ENCODE measurements around the gene ARPC5L. TPM values are rescaled to one million over a fixed set of nuclear protein-coding genes. Genes with fewer than 3 reads are reported as not detected.
A peak's percentile ranks its signal among the peaks of the same experiment; 100 is the strongest.

Gene ARPC5L
- total and polyA plus RNA-seq, 10 donors: 33.6 to 75.3 (median 48.3) TPM

DNA sequence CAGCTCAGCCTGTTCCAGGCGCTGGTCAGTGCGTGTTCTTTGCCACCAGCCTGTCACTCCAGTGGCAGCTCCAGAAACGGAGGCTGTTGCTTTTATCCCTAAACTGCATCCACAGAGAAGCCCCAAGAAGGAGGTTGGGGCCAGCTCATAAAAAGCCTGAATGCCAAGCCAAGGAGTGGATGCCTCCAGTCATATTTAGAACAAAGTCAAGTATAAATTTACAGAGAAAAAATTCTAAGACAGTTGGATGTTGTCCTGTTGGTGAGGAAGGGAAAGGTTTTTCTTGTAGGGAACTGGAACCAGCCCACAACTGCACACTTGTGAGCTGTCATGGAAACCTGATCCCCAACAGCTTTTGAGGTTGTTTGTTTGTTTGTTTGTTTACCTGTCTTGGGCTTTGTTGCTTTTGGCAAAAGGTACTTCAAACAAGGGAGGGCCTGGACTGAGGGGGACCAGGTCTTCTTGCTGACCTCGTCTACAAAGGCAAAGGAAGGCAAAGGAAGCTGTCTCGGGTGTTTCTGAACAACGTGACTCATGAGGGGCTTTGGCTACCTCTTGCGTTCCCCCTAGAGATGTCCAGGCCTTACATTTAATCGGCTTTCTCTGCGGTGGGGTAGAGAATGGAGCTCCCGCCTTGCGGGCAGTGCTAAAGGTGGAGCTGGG is 48.3 kb upstream of the ARPC5L start:
- 80 to 92% (median 87%) methylated on average over 11 of the region's 11 CpGs for WGBS, 5 donors
- Histone ChIP-seq H3K27me3 (replicated peaks in 1 of 7) (no peaks in the 10 kb centered on the region), H3K36me3 (peaks cover 0 to 26% (median 0%) of the 10 kb centered on the region in 6 donors), H3K4me1 (peaks cover 0 to 35% (median 5%) of the 10 kb centered on the region in 6 donors), H3K9me3 (no peaks in the 10 kb centered on the region), H3K4me3 (no peak overlapping the region), H3K27ac (no peak overlapping the region)
- intact Hi-C loops (cut with DNase I; ENCODE audit: low total_unique reads): no loop called here
- TF ChIP-seq POLR2A (IDR thresholded peaks at IDR 0.05): no peak
- TF ChIP-seq, protein P1, sequence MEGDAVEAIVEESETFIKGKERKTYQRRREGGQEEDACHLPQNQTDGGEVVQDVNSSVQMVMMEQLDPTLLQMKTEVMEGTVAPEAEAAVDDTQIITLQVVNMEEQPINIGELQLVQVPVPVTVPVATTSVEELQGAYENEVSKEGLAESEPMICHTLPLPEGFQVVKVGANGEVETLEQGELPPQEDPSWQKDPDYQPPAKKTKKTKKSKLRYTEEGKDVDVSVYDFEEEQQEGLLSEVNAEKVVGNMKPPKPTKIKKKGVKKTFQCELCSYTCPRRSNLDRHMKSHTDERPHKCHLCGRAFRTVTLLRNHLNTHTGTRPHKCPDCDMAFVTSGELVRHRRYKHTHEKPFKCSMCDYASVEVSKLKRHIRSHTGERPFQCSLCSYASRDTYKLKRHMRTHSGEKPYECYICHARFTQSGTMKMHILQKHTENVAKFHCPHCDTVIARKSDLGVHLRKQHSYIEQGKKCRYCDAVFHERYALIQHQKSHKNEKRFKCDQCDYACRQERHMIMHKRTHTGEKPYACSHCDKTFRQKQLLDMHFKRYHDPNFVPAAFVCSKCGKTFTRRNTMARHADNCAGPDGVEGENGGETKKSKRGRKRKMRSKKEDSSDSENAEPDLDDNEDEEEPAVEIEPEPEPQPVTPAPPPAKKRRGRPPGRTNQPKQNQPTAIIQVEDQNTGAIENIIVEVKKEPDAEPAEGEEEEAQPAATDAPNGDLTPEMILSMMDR (IDR thresholded peaks at IDR 0.05 in 8 of 11, conservative IDR thresholded peaks at IDR 0.05 in 3 of 11): no peak
- TF ChIP-seq POLR2AphosphoS5 (IDR thresholded peaks at IDR 0.05): no peak
- no peak for DNase-seq

DNA sequence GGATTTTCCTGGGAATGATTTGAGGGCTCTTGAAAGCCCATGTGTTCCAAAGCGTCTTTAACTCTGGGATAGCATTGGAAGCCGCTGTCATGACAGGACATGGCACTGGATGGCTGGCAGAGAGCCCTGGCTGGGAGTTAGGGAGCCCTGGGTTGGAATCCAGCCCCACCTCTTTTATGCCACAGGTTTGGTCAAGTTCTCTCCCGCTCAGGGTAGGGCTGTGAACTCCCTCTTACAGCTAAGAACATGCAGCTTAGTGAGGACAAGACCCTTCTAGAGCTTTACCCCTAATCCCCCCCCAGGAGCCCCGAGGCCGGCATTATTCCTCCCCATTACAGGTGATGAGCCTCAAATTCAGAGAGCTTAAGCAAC is 47.8 kb upstream of the ARPC5L start:
- Histone ChIP-seq H3K36me3 (peaks cover 0 to 26% (median 0%) of the 10 kb centered on the region in 6 donors), H3K27ac (no peak overlapping the region), H3K4me1 (peaks cover 0 to 36% (median 8%) of the 10 kb centered on the region in 6 donors), H3K4me3 (no peak overlapping the region), H3K9me3 (no peaks in the 10 kb centered on the region), H3K27me3 (replicated peaks in 1 of 7) (no peaks in the 10 kb centered on the region)
- TF ChIP-seq POLR2A (IDR thresholded peaks at IDR 0.05) (no peak), POLR2AphosphoS5 (IDR thresholded peaks at IDR 0.05) (no peak)
- TF ChIP-seq, protein P1 (IDR thresholded peaks at IDR 0.05 in 8 of 11, conservative IDR thresholded peaks at IDR 0.05 in 3 of 11): no peak
- intact Hi-C loops (cut with DNase I; ENCODE audit: low total_unique reads): no loop called here
- 73 to 88% (median 87%) methylated on average over 5 of the region's 5 CpGs for WGBS, 5 donors
- DNase-seq: no peak

DNA sequence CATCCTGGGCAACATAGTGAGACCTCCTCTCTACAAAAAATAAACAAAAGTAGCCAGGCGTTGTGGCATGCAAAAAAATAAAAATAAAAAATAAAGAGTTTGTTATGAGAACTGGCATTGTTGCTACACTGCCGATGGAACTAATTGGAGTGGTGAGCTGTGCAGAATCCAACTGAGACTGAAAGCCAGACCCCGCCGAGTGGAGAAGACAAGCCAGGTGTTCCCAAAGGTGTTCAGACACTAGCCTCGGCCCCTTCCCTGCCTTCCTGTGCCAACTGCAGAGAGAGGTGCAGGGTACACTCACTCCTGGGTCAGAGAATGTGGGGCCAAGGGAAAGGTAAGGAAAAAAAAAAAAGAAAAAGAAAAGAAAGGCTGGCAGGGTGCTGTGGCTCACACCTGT is 46.3 kb upstream of the ARPC5L start:
- TF ChIP-seq, protein P1 (IDR thresholded peaks at IDR 0.05 in 8 of 11, conservative IDR thresholded peaks at IDR 0.05 in 3 of 11): no peak
- no peak for TF ChIP-seq POLR2A (IDR thresholded peaks at IDR 0.05)
- TF ChIP-seq POLR2AphosphoS5 (IDR thresholded peaks at IDR 0.05): no peak
- 87 to 96% (median 92%) methylated on average over 5 of the region's 5 CpGs for WGBS, 5 donors
- H3K27me3 ChIP-seq (replicated peaks in 1 of 7): no peaks in the 10 kb centered on the region
- H3K36me3 ChIP-seq: peaks cover 0 to 14% (median 0%) of the 10 kb centered on the region in 6 donors
- no peak for DNase-seq
- H3K27ac ChIP-seq: no peak overlapping the region
- peaks cover 0 to 36% (median 17%) of the 10 kb centered on the region in 6 donors for H3K4me1 ChIP-seq
- H3K4me3 ChIP-seq: no peak overlapping the region
- no peaks in the 10 kb centered on the region for H3K9me3 ChIP-seq
- intact Hi-C loops (cut with DNase I; ENCODE audit: low total_unique reads): no loop called here

DNA sequence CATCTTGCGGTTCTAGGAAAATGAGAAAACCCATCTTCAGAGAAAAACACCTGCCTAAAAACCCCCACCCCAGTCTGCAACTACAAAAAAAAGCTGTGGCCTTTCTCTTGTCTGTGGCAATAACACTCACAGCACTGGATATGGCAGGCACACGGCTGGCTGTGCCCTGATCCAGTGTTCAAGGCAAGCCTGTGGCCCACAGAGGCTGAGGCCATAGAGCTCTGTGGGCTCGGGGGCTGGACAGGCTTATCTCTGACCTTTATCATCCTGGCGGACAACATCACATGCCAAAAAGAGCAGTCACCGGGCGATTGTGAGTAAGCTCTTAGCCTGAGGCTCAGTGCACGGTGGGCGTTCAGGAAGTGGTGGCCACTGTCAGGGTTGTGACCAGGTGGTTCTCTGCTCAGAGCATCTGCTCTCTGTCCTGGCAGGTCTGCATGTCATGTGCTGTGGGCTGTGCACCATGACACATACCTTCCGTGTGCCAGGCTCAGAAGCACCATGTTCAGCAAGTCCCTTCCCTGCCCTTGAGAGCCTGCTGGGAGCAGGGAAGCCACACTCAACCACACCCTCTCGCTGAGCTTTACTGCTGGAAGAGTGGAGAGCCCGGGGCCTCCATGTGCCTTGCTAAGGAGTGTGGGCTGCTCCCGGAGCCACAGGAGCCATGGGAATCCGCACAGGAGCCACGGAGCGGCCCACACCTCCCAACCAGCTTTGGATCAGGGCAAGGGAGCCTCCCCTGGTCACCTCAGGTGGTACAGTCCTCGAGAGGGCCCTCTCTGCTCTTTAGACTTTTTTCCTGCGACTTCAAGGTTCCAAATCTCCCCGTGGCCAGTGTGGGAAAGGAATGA is 43.3 kb upstream of the ARPC5L start:
- DNase-seq: peak; percentile 83
- H3K4me1 ChIP-seq: peaks cover 0 to 39% (median 20%) of the 10 kb centered on the region in 6 donors
- H3K27me3 ChIP-seq (replicated peaks in 1 of 7): no peaks in the 10 kb centered on the region
- H3K9me3 ChIP-seq: no peaks in the 10 kb centered on the region
- 54 to 60% (median 56%) methylated on average over 14 to 18 of the region's 18 CpGs for WGBS, 5 donors
- no peaks in the 10 kb centered on the region for H3K36me3 ChIP-seq
- no peak overlapping the region for H3K4me3 ChIP-seq
- TF ChIP-seq POLR2A (IDR thresholded peaks at IDR 0.05): no peak
- TF ChIP-seq POLR2AphosphoS5 (IDR thresholded peaks at IDR 0.05): peak; percentile 53 to 78 (median 63)
- intact Hi-C loops (cut with DNase I; ENCODE audit: low total_unique reads): no loop called here
- peak overlapping the region in 6 of 8 donors; percentile 67 to 86 (median 79) for H3K27ac ChIP-seq

Measured in spleen (tissue), 11 donors.